DOHH2 (cell line): Measurements from ENCODE around the gene CGNL1.

ENCODE experiments used
- CTCF ChIP-seq: fragments of 200-600 bp; sonication (generic); IDR thresholded peaks from one replicate; pipeline ENCODE4 v1.5.1; 2014; ENCODE audit warnings: antibody characterized with exemption, mild to moderate bottlenecking, low read depth, low read length; ENCODE audit not compliant: poor library complexity, severe bottlenecking
- EZH2phosphoT487 ChIP-seq: fragments of 200-600 bp; sonication (generic); IDR thresholded peaks from 2 replicates; pipeline ENCODE4 v1.6.1; 2017; ENCODE audit warnings: borderline replicate concordance, mild to moderate bottlenecking, antibody characterized with exemption, low read length, moderate library complexity, mixed read lengths

GRCh38 chr15:57384024-57384423, 7.7 kb downstream of the CGNL1 start:
- TF ChIP-seq EZH2phosphoT487 = no peak
- TF ChIP-seq CTCF = no peak
